Measurements from ENCODE around the gene TRPV3. TPM values are rescaled to one million over a fixed set of nuclear protein-coding genes. Genes with fewer than 3 reads are reported as not detected.
"Not testable (repeated sequence)": the region's sequence is repeated elsewhere in the genome, so short reads cannot be mapped to it uniquely, and the experiment has no call there.

TRPV3 gene
- total RNA-seq, 1 experiment from 2014 or later: 0.35 TPM

GRCh38 chr17:3565143-3565542 lies 7.5 kb upstream of the TRPV3 start (continued):
- no peak for TF ChIP-seq NR3C1 (CRISPR knock-in tag; conservative IDR thresholded peaks at IDR 0.05; ENCODE audit: low read depth)

GRCh38 chr17:3564241-3564640 lies 6.6 kb upstream of the TRPV3 start:
- H3K27me3 Mint-ChIP-seq (ENCODE audit: low read depth); ATAC-seq; DNase-seq (ENCODE audit: low spot score); H3K4me1 Mint-ChIP-seq; H3K4me3 Mint-ChIP-seq; POLR2A ChIA-PET; CTCF ChIA-PET; H3K27ac Mint-ChIP-seq: not testable (repeated sequence)
- H3K36me3 Mint-ChIP-seq: peaks cover 13% of the 10 kb centered on the region
- H3K9me3 Mint-ChIP-seq: peaks cover 11% of the 10 kb centered on the region

- DNase-seq (ENCODE audit: low spot score): no peak
- no peak for ATAC-seq
- Mint-ChIP-seq H3K4me3 (no peak overlapping the region), H3K27ac (no peak overlapping the region), H3K9me3 (peaks cover 5% of the 10 kb centered on the region; the same call in 1 of the 2 replicates), H3K36me3 (0 out of 2 replicates have a peak, but pooled peaks cover 3% of the 10 kb centered on the region), H3K4me1 (no peaks in the 10 kb centered on the region), H3K27me3 (ENCODE audit: low read depth) (no peaks in the 10 kb centered on the region)
- ChIA-PET POLR2A (no interaction called here), CTCF (interaction anchor here (1.1 to 1.7 kb wide), 2 partner anchors 23 to 43 kb away, joined by 4 to 5 read pairs; no protein-coding TSS in a partner anchor)
- TF ChIP-seq ZNF317 (CRISPR knock-in tag; IDR thresholded peaks at IDR 0.05; ENCODE audit: borderline replicate concordance, low read depth) (no peak), SOX15 (CRISPR knock-in tag; IDR thresholded peaks at IDR 0.05) (no peak), AR (CRISPR knock-in tag; IDR thresholded peaks at IDR 0.05) (no peak), MXD4 (CRISPR knock-in tag; IDR thresholded peaks at IDR 0.05; ENCODE audit: borderline replicate concordance) (no peak), FOXP4 (CRISPR knock-in tag; IDR thresholded peaks at IDR 0.05) (no peak), ERG (CRISPR knock-in tag; IDR thresholded peaks at IDR 0.05) (no peak), JUN (CRISPR knock-in tag; IDR thresholded peaks at IDR 0.05) (no peak), HMGXB4 (CRISPR knock-in tag; IDR thresholded peaks at IDR 0.05) (no peak), ZNF512 (CRISPR knock-in tag; IDR thresholded peaks at IDR 0.05; ENCODE audit: borderline replicate concordance) (no peak), ATF3 (CRISPR knock-in tag; conservative IDR thresholded peaks at IDR 0.05) (no peak), CDX4 (CRISPR knock-in tag; IDR thresholded peaks at IDR 0.05; ENCODE audit: borderline replicate concordance) (no peak)
Measured at GRCh38 chr17:3559270-3559645, 1.6 kb upstream of the TRPV3 start.
